C1 segment of cervical spinal cord (tissue), 14 donors: Measurements from ENCODE around the gene CACNA1G.

ENCODE experiments used
- DNase-seq, 14 donors: peaks; one replicate each; lab custom pipeline; 2025; lab: John Stamatoyannopoulos, UW

CACNA1G gene

GRCh38 chr17:50565402-50566350 lies 5.2 kb downstream of the CACNA1G start:
- DNase-seq: peak in 2 of 14 donors; percentile 29 to 92

- DNase-seq: no peak
These were observed 6.4 kb downstream of the CACNA1G start for GRCh38 chr17:50566886-50567285.

- no peak for DNase-seq
These were observed 8.1 kb downstream of the CACNA1G start for GRCh38 chr17:50568659-50569058.

- no peak for DNase-seq
These were observed 9.1 kb downstream of the CACNA1G start for GRCh38 chr17:50569592-50569991.

- DNase-seq: no peak
These were observed 9.5 kb downstream of the CACNA1G start for GRCh38 chr17:50570032-50570431.

GRCh38 chr17:50570528-50570927 lies 10.0 kb downstream of the CACNA1G start:
- no peak for DNase-seq

GRCh38 chr17:50571681-50572080 lies 11.2 kb downstream of the CACNA1G start:
- DNase-seq: no peak

- no peak for DNase-seq
These were observed 12.0 kb downstream of the CACNA1G start for GRCh38 chr17:50572541-50572940.

GRCh38 chr17:50573866-50574611 lies 13.5 kb downstream of the CACNA1G start:
- no peak for DNase-seq

GRCh38 chr17:50575581-50576210 lies 15.2 kb downstream of the CACNA1G start:
- DNase-seq: no peak

- DNase-seq: no peak
These were observed 16.3 kb downstream of the CACNA1G start for GRCh38 chr17:50576864-50577263.

- no peak for DNase-seq
These were observed 17.0 kb downstream of the CACNA1G start for GRCh38 chr17:50577451-50577954.

- no peak for DNase-seq
These were observed 17.7 kb downstream of the CACNA1G start for GRCh38 chr17:50578173-50578572.

- no peak for DNase-seq
These were observed 18.9 kb downstream of the CACNA1G start for GRCh38 chr17:50579399-50579798.

- DNase-seq: no peak
These were observed 20.1 kb downstream of the CACNA1G start for GRCh38 chr17:50580646-50581045.

- no peak for DNase-seq
These were observed 20.8 kb downstream of the CACNA1G start for GRCh38 chr17:50581316-50581715.

- no peak for DNase-seq
These were observed 22.2 kb downstream of the CACNA1G start for GRCh38 chr17:50582741-50583140.

GRCh38 chr17:50583641-50584040 lies 23.1 kb downstream of the CACNA1G start:
- DNase-seq: no peak

GRCh38 chr17:50584116-50584515 lies 23.6 kb downstream of the CACNA1G start:
- no peak for DNase-seq

GRCh38 chr17:50584749-50585148 lies 24.2 kb downstream of the CACNA1G start:
- DNase-seq: no peak

GRCh38 chr17:50585346-50585745 lies 24.8 kb downstream of the CACNA1G start:
- no peak for DNase-seq

GRCh38 chr17:50585891-50586290 lies 25.4 kb downstream of the CACNA1G start:
- no peak for DNase-seq
